OCI-LY3 (cell line): ENCODE data around the gene FBXL13.

Experiments used
- H2AFZ ChIP-seq: fragments of 200-600, 300-600 bp; shearing (Covaris generic); 2 replicates; pipeline ENCODE4 v1.6.0; 2014; ENCODE audit warnings: antibody characterized with exemption, low read depth, low read length
- H3K27ac ChIP-seq: fragments of 200-600, 300-600 bp; sonication (generic); 2 replicates; pipeline ENCODE4 v1.5.1; 2014; ENCODE audit warnings: mild to moderate bottlenecking, low read length, moderate library complexity, mixed read lengths
- H3K27me3 ChIP-seq: fragments of 200-600, 300-600 bp; sonication (generic); 2 replicates; pipeline ENCODE4 v1.6.1; 2014; ENCODE audit warnings: low read depth, low read length, mixed read lengths
- H3K36me3 ChIP-seq: fragments of 200-600, 300-600 bp; sonication (generic); replicated peaks from 2 replicates; pipeline ENCODE3; 2014; ENCODE audit warnings: low read depth, low read length, mixed read lengths
- H3K4me1 ChIP-seq: fragments of 300-600, 200-600 bp; sonication (generic); 2 replicates; pipeline ENCODE4 v1.6.1; 2014; ENCODE audit warnings: low read length, mixed read lengths
- H3K4me2 ChIP-seq: fragments of 200-600, 300-600 bp; sonication (generic); 2 replicates; pipeline ENCODE4 v1.6.1; 2014; ENCODE audit warnings: low read length, mixed read lengths
- H3K4me3 ChIP-seq: fragments of 300-600, 200-600 bp; sonication (generic); 2 replicates; pipeline ENCODE4 v1.5.1; 2014; ENCODE audit warnings: antibody characterized with exemption, mild to moderate bottlenecking, low read length, moderate library complexity
- H3K79me2 ChIP-seq: fragments of 300-600, 200-600 bp; shearing (Covaris generic); 2 replicates; pipeline ENCODE4 v1.6.1; 2014; ENCODE audit warnings: mild to moderate bottlenecking, low read length, mixed read lengths
- H3K9ac ChIP-seq: fragments of 300-600, 200-600 bp; shearing (Covaris generic); 2 replicates; pipeline ENCODE4 v1.6.0; 2014; ENCODE audit warnings: mild to moderate bottlenecking, low read length, moderate library complexity
- H3K9me3 ChIP-seq: fragments of 200-600, 300-600 bp; shearing (Covaris generic); 2 replicates; pipeline ENCODE4 v1.6.1; 2014; ENCODE audit warnings: low read length, mixed read lengths; ENCODE audit not compliant: insufficient read depth
- H4K20me1 ChIP-seq: fragments of 200-600, 300-600 bp; sonication (generic); 2 replicates; pipeline ENCODE4 v1.6.1; 2016; ENCODE audit warnings: low read length, mixed read lengths; ENCODE audit not compliant: insufficient read depth
- CTCF ChIP-seq: fragments of 200-600, 300-600 bp; sonication (generic); IDR thresholded peaks from 2 replicates; pipeline ENCODE4 v1.5.1; 2014; ENCODE audit warnings: antibody characterized with exemption, low read length, low read depth
- EZH2phosphoT487 ChIP-seq: fragments of 200-600 bp; shearing (Covaris generic); IDR thresholded peaks from 2 replicates; pipeline ENCODE4 v1.6.1; 2018; ENCODE audit warnings: antibody characterized with exemption, mixed run types, low read depth

FBXL13 gene

GRCh38 chr7:102918845-102919244 is 155.8 kb downstream of the FBXL13 start:
- no peaks in the 10 kb centered on the region for H3K79me2 ChIP-seq
- no peaks in the 10 kb centered on the region for H3K36me3 ChIP-seq
- H3K27me3 ChIP-seq: no peaks in the 10 kb centered on the region
- H3K4me3 ChIP-seq: no peak overlapping the region
- TF ChIP-seq EZH2phosphoT487: no peak
- TF ChIP-seq CTCF: no peak
- no peaks in the 10 kb centered on the region for H4K20me1 ChIP-seq
- H3K27ac ChIP-seq: no peak overlapping the region
- H3K9ac ChIP-seq: no peak overlapping the region
- no peak overlapping the region for H3K4me2 ChIP-seq
- H3K4me1 ChIP-seq: no peaks in the 10 kb centered on the region
- no peaks in the 10 kb centered on the region for H3K9me3 ChIP-seq
- no peak overlapping the region for H2AFZ ChIP-seq

- Histone ChIP-seq H2AFZ (no peak overlapping the region), H3K4me2 (no peak overlapping the region), H4K20me1 (no peaks in the 10 kb centered on the region), H3K36me3 (no peaks in the 10 kb centered on the region), H3K79me2 (no peaks in the 10 kb centered on the region), H3K27me3 (no peaks in the 10 kb centered on the region), H3K4me1 (no peaks in the 10 kb centered on the region), H3K9me3 (no peaks in the 10 kb centered on the region), H3K27ac (no peak overlapping the region), H3K9ac (no peak overlapping the region), H3K4me3 (no peak overlapping the region)
- TF ChIP-seq EZH2phosphoT487: no peak
- peak; percentile 47 for TF ChIP-seq CTCF
Observed at GRCh38 chr7:102917436-102918353, 156.9 kb downstream of the FBXL13 start.

GRCh38 chr7:102916881-102917280 is 157.7 kb downstream of the FBXL13 start:
- no peak overlapping the region for H2AFZ ChIP-seq
- H3K4me2 ChIP-seq: no peak overlapping the region
- H3K36me3 ChIP-seq: no peaks in the 10 kb centered on the region
- H3K4me3 ChIP-seq: no peak overlapping the region
- no peaks in the 10 kb centered on the region for H3K27me3 ChIP-seq
- TF ChIP-seq EZH2phosphoT487: no peak
- TF ChIP-seq CTCF: no peak
- H3K4me1 ChIP-seq: no peaks in the 10 kb centered on the region
- H3K9me3 ChIP-seq: no peaks in the 10 kb centered on the region
- no peak overlapping the region for H3K27ac ChIP-seq
- H3K79me2 ChIP-seq: no peaks in the 10 kb centered on the region
- H3K9ac ChIP-seq: no peak overlapping the region
- H4K20me1 ChIP-seq: no peaks in the 10 kb centered on the region

GRCh38 chr7:102916426-102916825 is 158.2 kb downstream of the FBXL13 start:
- Histone ChIP-seq H3K4me3 (no peak overlapping the region), H2AFZ (no peak overlapping the region), H4K20me1 (no peaks in the 10 kb centered on the region), H3K27ac (no peak overlapping the region), H3K9me3 (no peaks in the 10 kb centered on the region), H3K27me3 (no peaks in the 10 kb centered on the region), H3K79me2 (no peaks in the 10 kb centered on the region), H3K36me3 (no peaks in the 10 kb centered on the region), H3K4me2 (no peak overlapping the region), H3K4me1 (no peaks in the 10 kb centered on the region), H3K9ac (no peak overlapping the region)
- TF ChIP-seq EZH2phosphoT487 (no peak), CTCF (no peak)
